Measurements from ENCODE around the gene IZUMO4.

The IZUMO4 gene

GRCh38 chr19:2118438-2118837, 21.7 kb downstream of the IZUMO4 start:
- H3K4me3 ChIP-seq (ENCODE audit: low read depth in 1 of 2, low read length in 1 of 2), result no peak overlapping the region
- no peak for TF ChIP-seq CTCF (IDR thresholded peaks at IDR 0.05)
- H3K36me3 ChIP-seq, result peaks cover 98% of the 10 kb centered on the region
- H3K9me3 ChIP-seq, result no peaks in the 10 kb centered on the region
- no peak overlapping the region for H3K27ac ChIP-seq
- no peaks in the 10 kb centered on the region for H3K4me1 ChIP-seq (ENCODE audit: control insufficient read depth in 1 of 2, insufficient read depth in 1 of 2, low read depth in 1 of 2, low read length in 1 of 2)
- H3K27me3 ChIP-seq, result no peaks in the 10 kb centered on the region

- Histone ChIP-seq H3K27ac (no peak overlapping the region), H3K9me3 (no peaks in the 10 kb centered on the region), H3K27me3 (no peaks in the 10 kb centered on the region), H3K36me3 (peaks cover 97% of the 10 kb centered on the region), H3K4me1 (ENCODE audit: control insufficient read depth in 1 of 2, insufficient read depth in 1 of 2, low read depth in 1 of 2, low read length in 1 of 2) (no peaks in the 10 kb centered on the region), H3K4me3 (ENCODE audit: low read depth in 1 of 2, low read length in 1 of 2) (no peak overlapping the region)
- TF ChIP-seq CTCF (IDR thresholded peaks at IDR 0.05), result no peak
Measured at GRCh38 chr19:2119921-2120785, 23.4 kb downstream of the IZUMO4 start.

GRCh38 chr19:2120821-2121220, 24.1 kb downstream of the IZUMO4 start:
- peaks cover 97% of the 10 kb centered on the region for H3K36me3 ChIP-seq

GRCh38 chr19:2121416-2122051, 24.8 kb downstream of the IZUMO4 start:
- TF ChIP-seq CTCF (IDR thresholded peaks at IDR 0.05), result no peak
- Histone ChIP-seq H3K27ac (no peak overlapping the region), H3K36me3 (peaks cover 97% of the 10 kb centered on the region), H3K4me1 (ENCODE audit: control insufficient read depth in 1 of 2, insufficient read depth in 1 of 2, low read depth in 1 of 2, low read length in 1 of 2) (no peaks in the 10 kb centered on the region), H3K27me3 (no peaks in the 10 kb centered on the region), H3K9me3 (no peaks in the 10 kb centered on the region), H3K4me3 (ENCODE audit: low read depth in 1 of 2, low read length in 1 of 2) (no peak overlapping the region)

More at GRCh38 chr19:2120821-2121220, 24.1 kb downstream of the IZUMO4 start:
- H3K27ac ChIP-seq, result no peak overlapping the region
- H3K27me3 ChIP-seq, result no peaks in the 10 kb centered on the region
- TF ChIP-seq CTCF (IDR thresholded peaks at IDR 0.05), result no peak
- no peaks in the 10 kb centered on the region for H3K4me1 ChIP-seq (ENCODE audit: control insufficient read depth in 1 of 2, insufficient read depth in 1 of 2, low read depth in 1 of 2, low read length in 1 of 2)
- H3K9me3 ChIP-seq, result no peaks in the 10 kb centered on the region
- H3K4me3 ChIP-seq (ENCODE audit: low read depth in 1 of 2, low read length in 1 of 2), result no peak overlapping the region

GRCh38 chr19:2122251-2122650, 25.5 kb downstream of the IZUMO4 start:
- H3K27ac ChIP-seq, result no peak overlapping the region
- H3K4me1 ChIP-seq (ENCODE audit: control insufficient read depth in 1 of 2, insufficient read depth in 1 of 2, low read depth in 1 of 2, low read length in 1 of 2), result no peaks in the 10 kb centered on the region
- no peak overlapping the region for H3K4me3 ChIP-seq (ENCODE audit: low read depth in 1 of 2, low read length in 1 of 2)
- H3K36me3 ChIP-seq, result peaks cover 97% of the 10 kb centered on the region
- no peak for TF ChIP-seq CTCF (IDR thresholded peaks at IDR 0.05)
- H3K27me3 ChIP-seq, result no peaks in the 10 kb centered on the region
- no peaks in the 10 kb centered on the region for H3K9me3 ChIP-seq

All from neutrophil (primary cell).